Measurements from ENCODE around the gene BTBD9. TPM values are rescaled to one million over a fixed set of nuclear protein-coding genes. Genes with fewer than 3 reads are reported as not detected.

The BTBD9 gene
- total and polyA plus RNA-seq, 2 experiments from 2014 or later, result 13.0 to 17.0 TPM

DNA sequence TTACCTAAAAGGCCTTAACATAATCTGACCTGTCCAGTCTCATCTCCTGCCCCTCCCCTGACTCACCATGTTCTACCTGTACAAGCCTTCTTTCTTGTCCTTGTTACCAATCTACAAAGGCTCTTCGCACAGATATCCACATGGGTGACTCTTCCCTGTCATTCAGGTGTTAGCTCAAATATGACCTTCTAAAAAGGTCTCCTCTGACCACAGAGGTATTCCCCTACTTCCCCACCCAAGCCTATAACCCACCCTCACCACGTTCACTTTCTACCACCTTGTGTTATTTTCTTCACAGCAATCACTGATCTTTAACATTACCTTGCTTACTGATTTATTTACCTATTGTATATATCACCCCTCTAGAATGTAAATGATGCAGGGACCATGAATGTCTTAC lies 96.7 kb downstream of the BTBD9 start:
- H4K20me1 ChIP-seq (ENCODE audit: insufficient read depth, poor library complexity, severe bottlenecking), result no peaks in the 10 kb centered on the region
- DNase-seq (ENCODE audit: low spot score), result no peak
- H3K79me2 ChIP-seq, result no peaks in the 10 kb centered on the region
- H3K4me2 ChIP-seq, result no peak overlapping the region
- no peaks in the 10 kb centered on the region for H3K4me1 ChIP-seq (ENCODE audit: insufficient read depth)
- no peaks in the 10 kb centered on the region for H3K36me3 ChIP-seq (replicated peaks; ENCODE audit: insufficient read depth, low read depth)
- no peaks in the 10 kb centered on the region for H3K27me3 ChIP-seq
- TF ChIP-seq CTCF (IDR thresholded peaks at IDR 0.05; ENCODE audit: poor library complexity) (no peak), EZH2 (IDR thresholded peaks at IDR 0.05; ENCODE audit: borderline replicate concordance) (no peak), EZH2phosphoT487 (IDR thresholded peaks at IDR 0.05; ENCODE audit: low read depth, severe bottlenecking, unreplicated experiment) (no peak)
- H3K4me3 ChIP-seq, result no peak overlapping the region
- no peak overlapping the region for H2AFZ ChIP-seq
- no peaks in the 10 kb centered on the region for H3K9me2 ChIP-seq (replicated peaks; ENCODE audit: insufficient read depth)
- H3K27ac ChIP-seq, result no peak overlapping the region
- no peaks in the 10 kb centered on the region for H3K9me3 ChIP-seq (ENCODE audit: low read depth)
- WGBS (ENCODE audit: low lambda C conversion rate, missing lambda C conversion rate), result 92% methylated on average over 2 of the region's 2 CpGs

- Histone ChIP-seq H3K79me2 (no peaks in the 10 kb centered on the region), H3K36me3 (replicated peaks; ENCODE audit: insufficient read depth, low read depth) (no peaks in the 10 kb centered on the region), H4K20me1 (ENCODE audit: insufficient read depth, poor library complexity, severe bottlenecking) (no peaks in the 10 kb centered on the region), H3K4me1 (ENCODE audit: insufficient read depth) (no peaks in the 10 kb centered on the region), H3K27ac (no peak overlapping the region), H3K9me2 (replicated peaks; ENCODE audit: insufficient read depth) (no peaks in the 10 kb centered on the region), H3K4me3 (no peak overlapping the region), H3K4me2 (no peak overlapping the region), H3K9me3 (ENCODE audit: low read depth) (no peaks in the 10 kb centered on the region), H2AFZ (no peak overlapping the region), H3K27me3 (no peaks in the 10 kb centered on the region)
- no peak for TF ChIP-seq EZH2phosphoT487 (IDR thresholded peaks at IDR 0.05; ENCODE audit: low read depth, severe bottlenecking, unreplicated experiment)
- TF ChIP-seq EZH2 (IDR thresholded peaks at IDR 0.05; ENCODE audit: borderline replicate concordance), result no peak
- TF ChIP-seq CTCF (IDR thresholded peaks at IDR 0.05; ENCODE audit: poor library complexity), result no peak
- no peak for DNase-seq (ENCODE audit: low spot score)
- WGBS (ENCODE audit: low lambda C conversion rate, missing lambda C conversion rate), result 84% methylated on average over 2 of the region's 2 CpGs
Observed at GRCh38 chr6:38542031-38542430, 97.7 kb downstream of the BTBD9 start.

GRCh38 chr6:38533064-38533463 lies 106.7 kb downstream of the BTBD9 start:
- H4K20me1 ChIP-seq (ENCODE audit: insufficient read depth, poor library complexity, severe bottlenecking), result no peaks in the 10 kb centered on the region
- H3K27me3 ChIP-seq, result no peaks in the 10 kb centered on the region
- TF ChIP-seq EZH2phosphoT487 (IDR thresholded peaks at IDR 0.05; ENCODE audit: low read depth, severe bottlenecking, unreplicated experiment), result no peak
- TF ChIP-seq EZH2 (IDR thresholded peaks at IDR 0.05; ENCODE audit: borderline replicate concordance), result no peak
- TF ChIP-seq CTCF (IDR thresholded peaks at IDR 0.05; ENCODE audit: poor library complexity), result no peak

DNA sequence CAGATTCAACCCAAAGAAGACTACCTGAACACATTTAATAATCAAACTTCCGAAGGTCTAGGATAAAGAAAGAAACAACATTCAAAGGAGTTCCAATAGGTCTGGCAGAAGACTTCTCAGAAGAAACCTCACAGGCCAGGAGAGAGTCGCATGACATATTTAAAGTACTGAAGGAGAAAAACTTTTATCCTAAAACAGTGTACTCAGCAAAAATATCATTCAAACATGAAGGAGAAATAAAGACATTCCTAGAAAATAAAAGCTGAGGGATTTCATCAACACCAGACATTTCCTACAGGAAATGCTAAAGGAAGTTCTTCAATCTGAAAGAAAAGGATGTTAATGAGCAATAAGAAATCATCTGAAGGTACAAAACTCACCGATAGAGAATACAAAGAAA lies 108.6 kb downstream of the BTBD9 start:
- H3K9me3 ChIP-seq (ENCODE audit: low read depth), result peaks cover 5% of the 10 kb centered on the region
- TF ChIP-seq CTCF (IDR thresholded peaks at IDR 0.05; ENCODE audit: poor library complexity) (no peak), EZH2phosphoT487 (IDR thresholded peaks at IDR 0.05; ENCODE audit: low read depth, severe bottlenecking, unreplicated experiment) (no peak), EZH2 (IDR thresholded peaks at IDR 0.05; ENCODE audit: borderline replicate concordance) (no peak)
- no peak overlapping the region for H2AFZ ChIP-seq
- H3K4me2 ChIP-seq, result no peak overlapping the region
- whole genome bisulfite sequencing (ENCODE audit: low lambda C conversion rate, missing lambda C conversion rate), result 94% methylated on average over 3 of the region's 3 CpGs
- H3K36me3 ChIP-seq (replicated peaks; ENCODE audit: insufficient read depth, low read depth), result no peaks in the 10 kb centered on the region
- no peaks in the 10 kb centered on the region for H3K9me2 ChIP-seq (replicated peaks; ENCODE audit: insufficient read depth)
- H3K79me2 ChIP-seq, result no peaks in the 10 kb centered on the region
- H4K20me1 ChIP-seq (ENCODE audit: insufficient read depth, poor library complexity, severe bottlenecking), result no peaks in the 10 kb centered on the region
- H3K4me3 ChIP-seq, result no peak overlapping the region
- no peaks in the 10 kb centered on the region for H3K4me1 ChIP-seq (ENCODE audit: insufficient read depth)
- no peak for DNase-seq (ENCODE audit: low spot score)
- H3K27me3 ChIP-seq, result no peaks in the 10 kb centered on the region
- no peak overlapping the region for H3K27ac ChIP-seq

More at GRCh38 chr6:38533064-38533463, 106.7 kb downstream of the BTBD9 start:
- H3K4me3 ChIP-seq, result no peak overlapping the region
- H2AFZ ChIP-seq, result no peak overlapping the region
- H3K4me1 ChIP-seq (ENCODE audit: insufficient read depth), result no peaks in the 10 kb centered on the region
- no peak for DNase-seq (ENCODE audit: low spot score)
- H3K36me3 ChIP-seq (replicated peaks; ENCODE audit: insufficient read depth, low read depth), result no peaks in the 10 kb centered on the region
- no peaks in the 10 kb centered on the region for H3K79me2 ChIP-seq
- H3K4me2 ChIP-seq, result no peak overlapping the region
- H3K9me3 ChIP-seq (ENCODE audit: low read depth), result no peaks in the 10 kb centered on the region
- no peak overlapping the region for H3K27ac ChIP-seq
- H3K9me2 ChIP-seq (replicated peaks; ENCODE audit: insufficient read depth), result no peaks in the 10 kb centered on the region

Measured in hepatocyte (in vitro differentiated cells).